HepG2 (cell line): Measurements from ENCODE around the gene NELL1.

Experiments used
- CTCF ChIP-seq: sonication (generic); formaldehyde crosslinking; IDR thresholded peaks from 2 replicates; pipeline ENCODE4 v1.5.0; 2020; ENCODE audit warnings: mild to moderate bottlenecking, missing genetic modification reagents, moderate library complexity
- HOXA7 ChIP-seq: sonication (generic); formaldehyde crosslinking; IDR thresholded peaks from 2 replicates; pipeline ENCODE4 v1.8.1; 2022; ENCODE audit warnings: mild to moderate bottlenecking, missing genetic modification reagents, moderate library complexity
- NCOA1 ChIP-seq: sonication (generic); formaldehyde crosslinking; IDR thresholded peaks from 2 replicates; pipeline ENCODE4 v1.9.0; 2021; ENCODE audit warnings: missing genetic modification reagents
- NR2F1 ChIP-seq, 2 experiments: fragments of 450-650 bp in 1 of 2; formaldehyde crosslinking in 1 of 2; IDR thresholded peaks; 2 replicates each; pipeline versions ENCODE4 v1.5.0 to v1.6.1; 2016 to 2020; ENCODE audit warnings: mild to moderate bottlenecking in 1 of 2, missing compliant biosample characterization in 1 of 2, missing genetic modification reagents in 1 of 2, moderate library complexity in 1 of 2
- PRDM15 ChIP-seq: sonication (generic); formaldehyde crosslinking; IDR thresholded peaks from 2 replicates; pipeline ENCODE4 v1.4.0; 2020; ENCODE audit warnings: missing genetic modification reagents
- SALL1 ChIP-seq: sonication (generic); formaldehyde crosslinking; IDR thresholded peaks from 2 replicates; pipeline ENCODE4 v1.8.0; 2022; ENCODE audit warnings: mild to moderate bottlenecking, missing genetic modification reagents
- WIZ ChIP-seq: sonication (generic); formaldehyde crosslinking; IDR thresholded peaks from 2 replicates; pipeline ENCODE4 v1.5.1; 2020; ENCODE audit warnings: mild to moderate bottlenecking, missing genetic modification reagents
- ZNF660 ChIP-seq: sonication (generic); formaldehyde crosslinking; IDR thresholded peaks from 2 replicates; pipeline ENCODE4 v1.5.1; 2020; ENCODE audit warnings: mild to moderate bottlenecking, low read depth, missing genetic modification reagents, borderline replicate concordance
- ZNF747 ChIP-seq: sonication (generic); formaldehyde crosslinking; IDR thresholded peaks from 2 replicates; pipeline ENCODE4 v1.8.1; 2023; ENCODE audit warnings: missing genetic modification reagents, mild to moderate bottlenecking, borderline replicate concordance
- TF ChIP-seq, protein P1 (sequence below): IDR thresholded peaks from 2 replicates; pipeline ENCODE4 v1.6.1; 2016; ENCODE audit warnings: low read depth, control low read depth

DNA sequence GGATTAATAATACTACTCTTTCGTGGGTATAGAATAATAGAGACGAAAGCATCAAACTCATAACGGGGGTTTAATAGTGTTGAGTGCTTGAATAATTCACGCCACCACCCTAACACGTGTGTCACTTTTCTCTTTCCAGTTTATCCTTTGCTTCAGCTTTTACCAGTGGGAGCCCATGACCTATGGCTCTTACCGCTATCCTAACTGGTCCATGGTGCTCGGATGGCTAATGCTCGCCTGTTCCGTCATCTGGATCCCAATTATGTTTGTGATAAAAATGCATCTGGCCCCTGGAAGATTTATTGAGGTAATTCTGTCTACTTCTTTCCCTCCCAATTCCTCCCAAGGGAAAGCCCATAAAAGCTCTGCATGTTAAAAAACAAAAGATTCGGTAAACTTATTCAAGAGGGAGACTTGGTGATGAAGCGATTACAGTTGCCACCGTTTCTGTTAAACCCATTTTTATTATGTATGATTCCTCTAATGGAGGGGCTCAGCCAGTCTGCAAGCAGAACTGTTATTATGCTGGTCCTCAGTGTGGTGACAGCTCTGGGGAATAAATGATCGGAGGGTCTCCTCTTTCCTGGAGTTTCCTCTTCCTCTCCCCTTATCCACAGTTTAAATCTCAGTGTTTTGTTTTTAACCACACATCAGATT, 17.1 kb upstream of the NELL1 start:
- TF ChIP-seq SALL1 (CRISPR knock-in tag), result no peak
- no peak for TF ChIP-seq CTCF (CRISPR knock-in tag)
- TF ChIP-seq NR2F1 (CRISPR knock-in tag; IDR thresholded peaks at IDR 0.05), result no peak
- TF ChIP-seq PRDM15, result no peak
- no peak for TF ChIP-seq ZNF747 (CRISPR knock-in tag)
- TF ChIP-seq WIZ (CRISPR knock-in tag), result no peak
- no peak for TF ChIP-seq ZNF660 (CRISPR knock-in tag)
- TF ChIP-seq, protein P1, sequence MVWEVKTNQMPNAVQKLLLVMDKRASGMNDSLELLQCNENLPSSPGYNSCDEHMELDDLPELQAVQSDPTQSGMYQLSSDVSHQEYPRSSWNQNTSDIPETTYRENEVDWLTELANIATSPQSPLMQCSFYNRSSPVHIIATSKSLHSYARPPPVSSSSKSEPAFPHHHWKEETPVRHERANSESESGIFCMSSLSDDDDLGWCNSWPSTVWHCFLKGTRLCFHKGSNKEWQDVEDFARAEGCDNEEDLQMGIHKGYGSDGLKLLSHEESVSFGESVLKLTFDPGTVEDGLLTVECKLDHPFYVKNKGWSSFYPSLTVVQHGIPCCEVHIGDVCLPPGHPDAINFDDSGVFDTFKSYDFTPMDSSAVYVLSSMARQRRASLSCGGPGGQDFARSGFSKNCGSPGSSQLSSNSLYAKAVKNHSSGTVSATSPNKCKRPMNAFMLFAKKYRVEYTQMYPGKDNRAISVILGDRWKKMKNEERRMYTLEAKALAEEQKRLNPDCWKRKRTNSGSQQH (CRISPR knock-in tag), result no peak
- TF ChIP-seq NCOA1 (CRISPR knock-in tag), result no peak
- TF ChIP-seq HOXA7, result no peak
